Activated T-cell treated with anti-CD3 and anti-CD28 coated beads for 24 hours (primary cell): Measurements from ENCODE around the gene UBE2QL1.

Experiments used
- DNase-seq: peaks from one replicate; pipeline ENCODE4 v3.0.0-alpha.2; 2020; ENCODE audit warnings: low read depth

Gene UBE2QL1

DNA sequence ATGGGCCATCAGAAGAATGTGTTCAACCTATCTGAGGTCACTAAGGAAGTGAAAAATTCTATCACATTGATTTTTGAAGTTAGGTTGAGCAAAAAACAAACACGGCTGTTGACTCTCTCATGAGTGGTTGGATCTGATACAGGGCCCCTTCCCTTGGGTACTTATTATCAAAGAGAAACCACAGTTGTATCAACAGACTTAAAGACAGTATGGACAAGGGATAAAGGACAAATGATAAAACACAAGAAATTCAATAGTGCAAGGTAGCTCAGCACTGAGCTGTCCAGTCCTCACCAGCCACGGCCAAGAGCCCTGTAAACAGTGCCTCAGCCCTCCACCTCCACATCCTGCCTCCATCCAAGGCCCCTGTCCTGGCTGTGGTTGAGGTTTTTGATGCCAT, 86.9 kb downstream of the UBE2QL1 start:
- no peak for DNase-seq

DNA sequence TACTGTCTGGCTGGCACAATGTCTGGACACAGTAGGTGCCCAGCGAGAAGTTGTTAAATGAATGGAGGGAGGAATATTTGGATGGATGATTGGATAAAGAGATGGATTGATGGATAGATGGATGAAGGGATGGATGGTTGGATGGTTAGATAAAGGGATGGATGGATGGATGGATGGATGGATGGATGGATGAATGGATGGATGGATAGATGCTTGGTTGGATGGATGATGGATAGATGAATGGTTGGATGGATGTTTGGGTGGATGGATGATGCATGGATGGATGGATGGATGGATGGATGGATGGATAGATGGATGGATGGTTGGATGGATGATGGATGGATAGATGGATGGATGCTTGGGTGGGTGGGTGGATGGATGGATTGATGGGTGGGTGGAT, 90.4 kb downstream of the UBE2QL1 start:
- DNase-seq = no peak

DNA sequence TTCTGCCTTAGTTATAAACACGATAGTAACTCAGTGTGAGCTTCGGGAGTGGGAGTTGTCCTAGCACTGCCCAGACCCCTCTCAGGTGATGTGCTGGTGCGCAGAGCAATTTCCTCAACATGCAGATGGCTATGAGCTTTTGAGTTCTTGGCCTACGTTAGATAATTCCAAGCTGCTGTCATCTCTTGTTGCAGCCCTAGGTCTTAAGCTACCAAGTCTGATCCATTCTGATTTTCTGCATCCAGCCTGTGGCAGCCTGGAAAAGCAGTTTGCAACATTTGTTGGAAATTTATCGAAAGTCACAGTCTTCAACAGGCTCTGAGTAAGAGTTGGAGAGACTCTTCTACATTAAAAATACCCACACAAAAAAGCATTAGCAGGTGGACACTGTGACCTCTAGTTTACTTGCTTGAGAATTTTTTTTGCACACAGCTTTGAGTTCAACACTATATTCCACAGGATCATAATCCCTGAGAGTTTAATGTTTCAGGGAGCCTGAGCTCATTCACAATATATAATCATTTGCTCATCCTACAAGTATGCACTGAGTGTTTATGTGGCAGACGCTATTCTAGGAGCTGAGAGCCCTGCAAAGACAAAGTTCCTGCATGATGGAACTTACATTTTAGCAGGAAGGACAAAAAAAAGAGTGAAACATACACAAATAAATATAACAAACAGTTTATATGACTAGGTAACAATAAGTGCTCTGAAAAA, 91.6 kb downstream of the UBE2QL1 start:
- DNase-seq = no peak

DNA sequence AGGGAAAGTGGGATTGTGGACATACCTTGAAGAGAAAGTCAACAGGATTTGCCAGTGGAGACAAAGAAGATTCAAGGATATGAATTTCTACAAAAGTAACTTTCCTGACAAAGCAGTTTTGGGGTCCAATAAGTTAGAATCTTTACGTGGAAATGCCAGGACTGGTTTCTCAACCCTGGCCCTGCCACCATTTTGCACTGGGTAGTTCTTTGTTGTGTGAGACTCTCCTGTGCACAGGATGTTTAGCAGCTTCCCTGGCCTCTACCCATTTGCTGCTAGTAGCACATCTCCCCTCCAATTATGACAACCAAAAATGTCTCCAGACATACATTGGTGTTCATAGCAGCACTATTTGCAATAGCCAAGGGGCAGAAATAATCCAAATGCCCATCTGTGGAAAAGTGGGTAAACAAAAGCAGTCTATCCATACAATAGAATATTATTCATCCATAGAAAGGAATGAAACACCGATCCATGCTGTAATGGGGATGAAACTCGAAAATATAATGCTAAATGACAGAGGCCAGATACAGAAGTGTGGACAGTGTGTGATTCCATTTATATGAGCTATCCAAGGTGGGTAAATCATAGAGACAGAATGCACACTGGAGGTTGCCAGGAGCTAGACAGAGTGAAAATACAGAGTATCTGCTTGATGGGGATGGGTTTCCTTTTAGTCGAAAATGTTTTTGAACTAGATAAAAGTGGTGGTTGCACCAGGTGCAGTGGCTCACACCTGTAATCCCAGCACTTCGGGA, 92.8 kb downstream of the UBE2QL1 start:
- no peak for DNase-seq

DNA sequence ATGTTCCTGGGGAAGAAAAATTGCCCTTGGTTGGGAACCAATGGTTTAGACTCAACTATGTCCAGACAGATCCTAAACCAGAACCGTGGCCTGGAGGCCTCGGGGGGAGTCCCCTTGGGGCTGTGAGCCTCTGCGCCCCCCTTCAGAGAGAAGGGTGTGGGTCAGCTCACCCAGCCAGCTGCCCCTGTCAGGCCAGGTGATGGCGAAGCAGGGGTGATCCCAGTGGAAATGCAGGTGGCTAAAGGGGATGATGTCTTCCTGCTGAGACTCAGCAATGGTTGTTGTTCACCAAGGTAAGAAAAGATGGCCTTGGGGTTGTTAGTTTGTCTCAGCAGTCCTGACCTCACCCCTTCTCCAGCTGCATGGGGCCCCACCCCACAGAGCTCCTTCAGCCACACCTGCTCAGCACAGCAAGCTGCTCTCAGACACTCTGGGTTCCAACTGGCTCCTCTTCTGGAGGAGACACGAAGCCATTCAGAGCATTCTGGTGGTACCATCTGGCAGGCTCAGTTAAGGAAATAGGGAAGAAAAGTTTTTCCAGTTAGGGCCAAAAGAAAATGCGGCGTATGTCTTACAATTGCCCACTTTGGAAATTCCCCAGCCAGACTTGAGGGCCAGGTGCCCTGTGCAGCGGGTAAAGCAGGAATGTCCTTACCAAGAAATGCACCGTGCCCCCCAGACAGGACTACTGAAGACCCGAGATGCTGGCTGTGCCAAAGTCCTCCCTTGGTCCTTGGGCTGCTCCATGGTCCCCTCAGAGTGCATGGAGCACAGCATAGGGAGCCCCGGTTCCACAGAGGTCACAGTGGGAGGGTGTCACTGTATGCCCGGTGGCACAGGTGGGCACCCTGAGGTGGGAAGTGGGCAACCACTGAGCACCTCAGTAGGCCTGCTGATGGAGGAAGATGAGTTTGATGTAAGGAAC, 94.0 kb downstream of the UBE2QL1 start:
- no peak for DNase-seq

DNA sequence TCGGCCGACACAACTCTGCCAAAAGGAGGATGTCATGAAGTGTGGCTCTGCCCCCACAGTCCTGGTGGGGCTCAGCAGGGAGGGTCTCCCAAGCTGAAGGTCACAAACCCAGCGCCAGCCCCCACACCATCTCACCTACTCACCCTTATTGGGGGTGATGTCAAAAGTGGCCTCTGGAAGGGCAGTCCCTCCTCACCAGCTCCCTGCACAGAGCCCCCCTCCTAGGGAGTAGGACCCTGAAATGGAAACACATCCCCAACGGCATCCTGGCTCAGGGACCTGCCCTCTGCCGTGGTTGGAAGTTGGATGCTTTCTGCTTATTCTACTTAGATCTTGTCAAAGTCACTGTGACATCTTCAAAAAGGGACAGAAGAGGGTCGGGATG, 94.7 kb downstream of the UBE2QL1 start:
- no peak for DNase-seq

DNA sequence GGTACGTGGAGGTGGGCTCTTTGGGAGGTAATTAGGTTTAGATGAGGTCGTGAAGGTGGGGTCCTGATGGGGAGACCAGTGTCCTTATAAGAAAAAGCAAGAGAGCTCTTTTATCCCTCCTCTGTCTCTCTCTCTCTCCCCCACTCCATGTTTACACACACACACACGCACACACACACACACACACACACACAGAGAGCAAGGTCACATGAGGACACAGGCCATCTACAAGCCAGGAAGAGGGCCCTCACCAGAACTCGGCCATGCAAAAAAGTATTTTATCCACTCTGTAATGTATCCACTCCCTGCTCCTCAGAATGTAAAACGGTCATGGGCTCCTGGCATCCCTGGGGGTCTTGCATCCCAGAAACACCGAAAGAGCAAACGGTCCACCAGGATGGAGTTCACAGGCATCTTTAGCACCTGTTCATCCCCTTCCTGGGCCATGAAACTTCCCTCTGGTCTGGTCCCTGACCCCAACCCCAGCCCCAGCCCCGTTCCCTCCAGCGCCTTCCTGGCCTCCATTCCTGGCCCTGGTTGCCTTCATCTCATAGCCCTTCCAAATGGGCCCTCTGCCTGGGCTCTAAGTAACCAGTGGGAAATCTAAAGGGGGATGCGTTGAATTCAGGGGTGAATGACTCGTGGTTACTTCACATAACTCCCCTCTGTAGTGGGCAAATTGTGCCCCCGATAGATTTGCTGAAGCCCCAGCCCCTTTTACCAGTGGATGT, 95.3 kb downstream of the UBE2QL1 start:
- no peak for DNase-seq
